ENCODE results near the gene WDFY4. TPM values are rescaled to one million over a fixed set of nuclear protein-coding genes. Genes with fewer than 3 reads are reported as not detected.

The WDFY4 gene
- total and polyA plus RNA-seq, 2 experiments from 2014 or later = 0.14 TPM; not detected in 1

DNA sequence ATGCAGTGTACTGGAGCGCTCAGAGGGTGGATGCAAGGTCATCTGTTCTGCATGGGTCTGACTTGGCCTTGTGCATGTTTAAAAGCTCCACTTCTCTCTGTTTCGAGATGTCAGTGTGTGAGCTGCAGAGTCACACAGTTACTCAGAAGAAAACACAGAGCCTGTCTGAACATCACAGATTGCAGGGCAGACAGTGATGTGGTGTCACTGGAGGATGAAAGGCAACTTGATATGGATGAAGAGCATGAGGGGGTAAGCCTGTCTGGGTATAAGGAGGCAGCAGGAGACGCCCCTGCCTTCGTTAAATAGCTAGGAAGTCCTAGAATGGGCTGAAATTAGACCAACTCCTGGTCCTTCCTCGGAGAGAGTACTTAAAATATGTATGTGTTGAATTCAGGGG is 322.5 kb downstream of the WDFY4 start:
- H4K20me1 ChIP-seq (replicated peaks; ENCODE audit: insufficient read depth) = no peaks in the 10 kb centered on the region
- H2AFZ ChIP-seq = no peak overlapping the region
- H3K9me2 ChIP-seq (ENCODE audit: insufficient read depth) = no peaks in the 10 kb centered on the region
- no peaks in the 10 kb centered on the region for H3K79me2 ChIP-seq (replicated peaks; ENCODE audit: insufficient read depth)
- no peaks in the 10 kb centered on the region for H3K4me1 Mint-ChIP-seq
- DNase-seq (ENCODE audit: low spot score) (no peak), ATAC-seq (no peak)
- H3K36me3 Mint-ChIP-seq (ENCODE audit: low read depth) = no peaks in the 10 kb centered on the region
- H3K4me2 ChIP-seq = no peak overlapping the region
- no peak overlapping the region for H3K27ac Mint-ChIP-seq
- H3K27ac ChIP-seq (ENCODE audit: low read depth) = no peak overlapping the region
- no peaks in the 10 kb centered on the region for H3K27me3 ChIP-seq (ENCODE audit: insufficient read depth)
- H3K4me3 Mint-ChIP-seq = no peak overlapping the region
- H3K4me1 ChIP-seq (ENCODE audit: insufficient read depth) = no peaks in the 10 kb centered on the region
- TF ChIP-seq ZNF114 (CRISPR knock-in tag; IDR thresholded peaks at IDR 0.05) = no peak
- no peak for TF ChIP-seq ZNF331 (CRISPR knock-in tag; IDR thresholded peaks at IDR 0.05; ENCODE audit: low read depth)
- H3K4me3 ChIP-seq = no peak overlapping the region
- H3K36me3 ChIP-seq (ENCODE audit: insufficient read depth) = no peaks in the 10 kb centered on the region
- no peaks in the 10 kb centered on the region for H3K27me3 Mint-ChIP-seq (ENCODE audit: insufficient read depth, low read depth, poor library complexity)
- H3F3A ChIP-seq (replicated peaks; ENCODE audit: low read depth) = no peaks in the 10 kb centered on the region
- peaks cover 4% of the 10 kb centered on the region; the same call in 1 of the 3 replicates for H3K9me3 Mint-ChIP-seq

DNA sequence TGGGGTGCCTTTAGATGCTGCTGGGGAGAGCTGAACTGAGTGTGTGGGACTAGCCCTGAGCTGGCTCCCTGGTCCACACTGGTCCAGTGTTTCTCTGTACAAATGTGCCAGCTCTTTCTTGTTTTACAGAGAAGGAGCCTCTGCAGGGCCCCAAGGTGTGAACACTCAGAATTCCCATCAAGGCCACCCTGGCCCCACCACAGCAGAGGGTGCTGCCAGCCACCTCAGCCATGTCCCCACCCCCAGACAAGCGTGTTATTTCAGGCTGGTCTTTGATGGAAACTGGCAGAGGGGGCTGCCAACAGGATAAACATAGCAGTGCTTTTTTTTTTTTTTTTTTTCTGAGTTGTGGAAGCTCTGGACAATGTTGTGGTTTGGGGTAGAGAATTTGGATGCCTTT is 323.4 kb downstream of the WDFY4 start:
- Histone ChIP-seq H3K4me2 (no peak overlapping the region), H3K27ac (ENCODE audit: low read depth) (no peak overlapping the region), H2AFZ (no peak overlapping the region), H3F3A (replicated peaks; ENCODE audit: low read depth) (no peaks in the 10 kb centered on the region), H3K79me2 (replicated peaks; ENCODE audit: insufficient read depth) (no peaks in the 10 kb centered on the region), H3K4me1 (ENCODE audit: insufficient read depth) (no peaks in the 10 kb centered on the region), H3K27me3 (ENCODE audit: insufficient read depth) (no peaks in the 10 kb centered on the region), H3K9me2 (ENCODE audit: insufficient read depth) (no peaks in the 10 kb centered on the region), H3K4me3 (no peak overlapping the region), H3K36me3 (ENCODE audit: insufficient read depth) (no peaks in the 10 kb centered on the region), H4K20me1 (replicated peaks; ENCODE audit: insufficient read depth) (no peaks in the 10 kb centered on the region)
- Mint-ChIP-seq H3K4me1 (peaks cover 5% of the 10 kb centered on the region), H3K27me3 (ENCODE audit: insufficient read depth, low read depth, poor library complexity) (no peaks in the 10 kb centered on the region), H3K4me3 (no peak overlapping the region), H3K36me3 (ENCODE audit: low read depth) (no peaks in the 10 kb centered on the region), H3K27ac (no peak overlapping the region), H3K9me3 (peaks cover 4% of the 10 kb centered on the region; the same call in 1 of the 3 replicates)
- DNase-seq (ENCODE audit: low spot score) = no peak
- no peak for ATAC-seq
- TF ChIP-seq ZNF114 (CRISPR knock-in tag; IDR thresholded peaks at IDR 0.05) (no peak), ZNF331 (CRISPR knock-in tag; IDR thresholded peaks at IDR 0.05; ENCODE audit: low read depth) (no peak), NANOG (IDR thresholded peaks at IDR 0.05; ENCODE audit: borderline replicate concordance) (no peak), ETS1 (IDR thresholded peaks at IDR 0.05) (no peak), EZH2phosphoT487 (IDR thresholded peaks at IDR 0.05; ENCODE audit: unreplicated experiment) (no peak), EZH2 (IDR thresholded peaks at IDR 0.05; ENCODE audit: low read depth, unreplicated experiment) (no peak), STAT1 (IDR thresholded peaks at IDR 0.05; ENCODE audit: unreplicated experiment) (no peak), JUNB (IDR thresholded peaks at IDR 0.05; ENCODE audit: unreplicated experiment) (no peak), POLR2AphosphoS5 (IDR thresholded peaks at IDR 0.05; ENCODE audit: low read depth) (no peak)
- TF ChIP-seq, protein P1, sequence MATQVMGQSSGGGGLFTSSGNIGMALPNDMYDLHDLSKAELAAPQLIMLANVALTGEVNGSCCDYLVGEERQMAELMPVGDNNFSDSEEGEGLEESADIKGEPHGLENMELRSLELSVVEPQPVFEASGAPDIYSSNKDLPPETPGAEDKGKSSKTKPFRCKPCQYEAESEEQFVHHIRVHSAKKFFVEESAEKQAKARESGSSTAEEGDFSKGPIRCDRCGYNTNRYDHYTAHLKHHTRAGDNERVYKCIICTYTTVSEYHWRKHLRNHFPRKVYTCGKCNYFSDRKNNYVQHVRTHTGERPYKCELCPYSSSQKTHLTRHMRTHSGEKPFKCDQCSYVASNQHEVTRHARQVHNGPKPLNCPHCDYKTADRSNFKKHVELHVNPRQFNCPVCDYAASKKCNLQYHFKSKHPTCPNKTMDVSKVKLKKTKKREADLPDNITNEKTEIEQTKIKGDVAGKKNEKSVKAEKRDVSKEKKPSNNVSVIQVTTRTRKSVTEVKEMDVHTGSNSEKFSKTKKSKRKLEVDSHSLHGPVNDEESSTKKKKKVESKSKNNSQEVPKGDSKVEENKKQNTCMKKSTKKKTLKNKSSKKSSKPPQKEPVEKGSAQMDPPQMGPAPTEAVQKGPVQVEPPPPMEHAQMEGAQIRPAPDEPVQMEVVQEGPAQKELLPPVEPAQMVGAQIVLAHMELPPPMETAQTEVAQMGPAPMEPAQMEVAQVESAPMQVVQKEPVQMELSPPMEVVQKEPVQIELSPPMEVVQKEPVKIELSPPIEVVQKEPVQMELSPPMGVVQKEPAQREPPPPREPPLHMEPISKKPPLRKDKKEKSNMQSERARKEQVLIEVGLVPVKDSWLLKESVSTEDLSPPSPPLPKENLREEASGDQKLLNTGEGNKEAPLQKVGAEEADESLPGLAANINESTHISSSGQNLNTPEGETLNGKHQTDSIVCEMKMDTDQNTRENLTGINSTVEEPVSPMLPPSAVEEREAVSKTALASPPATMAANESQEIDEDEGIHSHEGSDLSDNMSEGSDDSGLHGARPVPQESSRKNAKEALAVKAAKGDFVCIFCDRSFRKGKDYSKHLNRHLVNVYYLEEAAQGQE (IDR thresholded peaks at IDR 0.05; ENCODE audit: unreplicated experiment) = no peak
- TF ChIP-seq, protein P2, sequence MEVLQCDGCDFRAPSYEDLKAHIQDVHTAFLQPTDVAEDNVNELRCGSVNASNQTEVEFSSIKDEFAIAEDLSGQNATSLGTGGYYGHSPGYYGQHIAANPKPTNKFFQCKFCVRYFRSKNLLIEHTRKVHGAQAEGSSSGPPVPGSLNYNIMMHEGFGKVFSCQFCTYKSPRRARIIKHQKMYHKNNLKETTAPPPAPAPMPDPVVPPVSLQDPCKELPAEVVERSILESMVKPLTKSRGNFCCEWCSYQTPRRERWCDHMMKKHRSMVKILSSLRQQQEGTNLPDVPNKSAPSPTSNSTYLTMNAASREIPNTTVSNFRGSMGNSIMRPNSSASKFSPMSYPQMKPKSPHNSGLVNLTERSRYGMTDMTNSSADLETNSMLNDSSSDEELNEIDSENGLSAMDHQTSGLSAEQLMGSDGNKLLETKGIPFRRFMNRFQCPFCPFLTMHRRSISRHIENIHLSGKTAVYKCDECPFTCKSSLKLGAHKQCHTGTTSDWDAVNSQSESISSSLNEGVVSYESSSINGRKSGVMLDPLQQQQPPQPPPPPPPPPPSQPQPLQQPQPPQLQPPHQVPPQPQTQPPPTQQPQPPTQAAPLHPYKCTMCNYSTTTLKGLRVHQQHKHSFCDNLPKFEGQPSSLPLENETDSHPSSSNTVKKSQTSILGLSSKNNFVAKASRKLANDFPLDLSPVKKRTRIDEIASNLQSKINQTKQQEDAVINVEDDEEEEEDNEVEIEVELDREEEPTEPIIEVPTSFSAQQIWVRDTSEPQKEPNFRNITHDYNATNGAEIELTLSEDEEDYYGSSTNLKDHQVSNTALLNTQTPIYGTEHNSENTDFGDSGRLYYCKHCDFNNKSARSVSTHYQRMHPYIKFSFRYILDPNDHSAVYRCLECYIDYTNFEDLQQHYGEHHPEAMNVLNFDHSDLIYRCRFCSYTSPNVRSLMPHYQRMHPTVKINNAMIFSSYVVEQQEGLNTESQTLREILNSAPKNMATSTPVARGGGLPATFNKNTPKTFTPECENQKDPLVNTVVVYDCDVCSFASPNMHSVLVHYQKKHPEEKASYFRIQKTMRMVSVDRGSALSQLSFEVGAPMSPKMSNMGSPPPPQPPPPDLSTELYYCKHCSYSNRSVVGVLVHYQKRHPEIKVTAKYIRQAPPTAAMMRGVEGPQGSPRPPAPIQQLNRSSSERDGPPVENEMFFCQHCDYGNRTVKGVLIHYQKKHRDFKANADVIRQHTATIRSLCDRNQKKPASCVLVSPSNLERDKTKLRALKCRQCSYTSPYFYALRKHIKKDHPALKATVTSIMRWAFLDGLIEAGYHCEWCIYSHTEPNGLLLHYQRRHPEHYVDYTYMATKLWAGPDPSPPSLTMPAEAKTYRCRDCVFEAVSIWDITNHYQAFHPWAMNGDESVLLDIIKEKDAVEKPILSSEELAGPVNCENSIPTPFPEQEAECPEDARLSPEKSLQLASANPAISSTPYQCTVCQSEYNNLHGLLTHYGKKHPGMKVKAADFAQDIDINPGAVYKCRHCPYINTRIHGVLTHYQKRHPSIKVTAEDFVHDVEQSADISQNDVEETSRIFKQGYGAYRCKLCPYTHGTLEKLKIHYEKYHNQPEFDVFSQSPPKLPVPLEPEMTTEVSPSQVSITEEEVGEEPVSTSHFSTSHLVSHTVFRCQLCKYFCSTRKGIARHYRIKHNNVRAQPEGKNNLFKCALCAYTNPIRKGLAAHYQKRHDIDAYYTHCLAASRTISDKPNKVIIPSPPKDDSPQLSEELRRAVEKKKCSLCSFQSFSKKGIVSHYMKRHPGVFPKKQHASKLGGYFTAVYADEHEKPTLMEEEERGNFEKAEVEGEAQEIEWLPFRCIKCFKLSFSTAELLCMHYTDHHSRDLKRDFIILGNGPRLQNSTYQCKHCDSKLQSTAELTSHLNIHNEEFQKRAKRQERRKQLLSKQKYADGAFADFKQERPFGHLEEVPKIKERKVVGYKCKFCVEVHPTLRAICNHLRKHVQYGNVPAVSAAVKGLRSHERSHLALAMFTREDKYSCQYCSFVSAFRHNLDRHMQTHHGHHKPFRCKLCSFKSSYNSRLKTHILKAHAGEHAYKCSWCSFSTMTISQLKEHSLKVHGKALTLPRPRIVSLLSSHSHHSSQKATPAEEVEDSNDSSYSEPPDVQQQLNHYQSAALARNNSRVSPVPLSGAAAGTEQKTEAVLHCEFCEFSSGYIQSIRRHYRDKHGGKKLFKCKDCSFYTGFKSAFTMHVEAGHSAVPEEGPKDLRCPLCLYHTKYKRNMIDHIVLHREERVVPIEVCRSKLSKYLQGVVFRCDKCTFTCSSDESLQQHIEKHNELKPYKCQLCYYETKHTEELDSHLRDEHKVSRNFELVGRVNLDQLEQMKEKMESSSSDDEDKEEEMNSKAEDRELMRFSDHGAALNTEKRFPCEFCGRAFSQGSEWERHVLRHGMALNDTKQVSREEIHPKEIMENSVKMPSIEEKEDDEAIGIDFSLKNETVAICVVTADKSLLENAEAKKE (CRISPR knock-in tag; IDR thresholded peaks at IDR 0.05) = no peak
